A549 (cell line): Measurements from ENCODE around the gene VBP1.

Experiments used
- HDAC2 ChIP-seq: fragments of 200-600 bp; sonication (generic); IDR thresholded peaks from 2 replicates; pipeline ENCODE4 v1.6.1; 2016
- JUN ChIP-seq, 2 experiments: fragments of >200 bp; sonication (Bioruptor Twin); formaldehyde crosslinking; IDR thresholded peaks; 2 replicates in 1 of 2; 3 replicates in 1 of 2; pipeline ENCODE4 v1.6.1; 2016 to 2017
- MAZ ChIP-seq: fragments of 150-350 bp; IDR thresholded peaks from 2 replicates; pipeline ENCODE4 v1.6.1; 2014; ENCODE audit warnings: antibody characterized with exemption, low read depth, low read length, borderline replicate concordance
- POLR2AphosphoS2 ChIP-seq: conservative IDR thresholded peaks from 2 replicates; pipeline ENCODE4 v1.6.1; 2012; ENCODE audit warnings: low read length, improper control_type of control experiment, inconsistent platforms
- ZC3H11A ChIP-seq: fragments of 450-650 bp; IDR thresholded peaks from 2 replicates; pipeline ENCODE4 v1.6.1; 2014; ENCODE audit warnings: antibody characterized with exemption, mild to moderate bottlenecking
- TF ChIP-seq, protein P1 (sequence below): fragments of >200 bp; sonication (Bioruptor Twin); formaldehyde crosslinking; IDR thresholded peaks from 3 replicates; pipeline ENCODE4 v1.5.1; 2016
- TF ChIP-seq, protein P2 (sequence below): IDR thresholded peaks from 2 replicates; pipeline ENCODE4 v1.6.1; 2012; ENCODE audit warnings: low read depth, borderline replicate concordance
- TF ChIP-seq, protein P3 (sequence below): fragments of 250-450 bp; sonication (Bioruptor Pico); IDR thresholded peaks from 2 replicates; pipeline ENCODE4 v1.5.0; 2021; ENCODE audit warnings: mild to moderate bottlenecking, moderate library complexity, borderline replicate concordance

DNA sequence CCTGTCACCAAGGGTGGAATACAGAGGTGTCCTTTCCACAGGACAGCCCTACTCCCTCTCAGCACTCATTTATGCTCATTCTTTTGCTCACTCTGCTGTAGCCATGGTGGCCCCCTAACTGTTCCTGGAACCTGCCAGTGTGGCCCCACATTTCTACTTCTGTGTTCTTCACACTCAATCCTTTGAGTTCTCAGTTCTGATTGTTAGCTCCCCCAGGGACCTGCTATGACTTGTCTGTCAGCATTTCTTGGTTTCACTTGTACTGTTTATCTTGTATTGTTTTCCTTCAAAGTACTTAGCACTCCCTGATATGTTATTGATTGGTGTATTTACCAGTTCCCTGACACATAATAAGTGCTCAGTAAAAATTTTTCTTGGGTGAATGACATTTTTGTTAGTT, 14.9 kb downstream of the VBP1 start:
- TF ChIP-seq MAZ (no peak), POLR2AphosphoS2 (no peak), HDAC2 (no peak), ZC3H11A (no peak), JUN (IDR thresholded peaks at IDR 0.05) (no peak)
- TF ChIP-seq, protein P1, sequence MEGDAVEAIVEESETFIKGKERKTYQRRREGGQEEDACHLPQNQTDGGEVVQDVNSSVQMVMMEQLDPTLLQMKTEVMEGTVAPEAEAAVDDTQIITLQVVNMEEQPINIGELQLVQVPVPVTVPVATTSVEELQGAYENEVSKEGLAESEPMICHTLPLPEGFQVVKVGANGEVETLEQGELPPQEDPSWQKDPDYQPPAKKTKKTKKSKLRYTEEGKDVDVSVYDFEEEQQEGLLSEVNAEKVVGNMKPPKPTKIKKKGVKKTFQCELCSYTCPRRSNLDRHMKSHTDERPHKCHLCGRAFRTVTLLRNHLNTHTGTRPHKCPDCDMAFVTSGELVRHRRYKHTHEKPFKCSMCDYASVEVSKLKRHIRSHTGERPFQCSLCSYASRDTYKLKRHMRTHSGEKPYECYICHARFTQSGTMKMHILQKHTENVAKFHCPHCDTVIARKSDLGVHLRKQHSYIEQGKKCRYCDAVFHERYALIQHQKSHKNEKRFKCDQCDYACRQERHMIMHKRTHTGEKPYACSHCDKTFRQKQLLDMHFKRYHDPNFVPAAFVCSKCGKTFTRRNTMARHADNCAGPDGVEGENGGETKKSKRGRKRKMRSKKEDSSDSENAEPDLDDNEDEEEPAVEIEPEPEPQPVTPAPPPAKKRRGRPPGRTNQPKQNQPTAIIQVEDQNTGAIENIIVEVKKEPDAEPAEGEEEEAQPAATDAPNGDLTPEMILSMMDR: no peak
- TF ChIP-seq, protein P2, sequence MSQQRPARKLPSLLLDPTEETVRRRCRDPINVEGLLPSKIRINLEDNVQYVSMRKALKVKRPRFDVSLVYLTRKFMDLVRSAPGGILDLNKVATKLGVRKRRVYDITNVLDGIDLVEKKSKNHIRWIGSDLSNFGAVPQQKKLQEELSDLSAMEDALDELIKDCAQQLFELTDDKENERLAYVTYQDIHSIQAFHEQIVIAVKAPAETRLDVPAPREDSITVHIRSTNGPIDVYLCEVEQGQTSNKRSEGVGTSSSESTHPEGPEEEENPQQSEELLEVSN: no peak
- TF ChIP-seq, protein P3, sequence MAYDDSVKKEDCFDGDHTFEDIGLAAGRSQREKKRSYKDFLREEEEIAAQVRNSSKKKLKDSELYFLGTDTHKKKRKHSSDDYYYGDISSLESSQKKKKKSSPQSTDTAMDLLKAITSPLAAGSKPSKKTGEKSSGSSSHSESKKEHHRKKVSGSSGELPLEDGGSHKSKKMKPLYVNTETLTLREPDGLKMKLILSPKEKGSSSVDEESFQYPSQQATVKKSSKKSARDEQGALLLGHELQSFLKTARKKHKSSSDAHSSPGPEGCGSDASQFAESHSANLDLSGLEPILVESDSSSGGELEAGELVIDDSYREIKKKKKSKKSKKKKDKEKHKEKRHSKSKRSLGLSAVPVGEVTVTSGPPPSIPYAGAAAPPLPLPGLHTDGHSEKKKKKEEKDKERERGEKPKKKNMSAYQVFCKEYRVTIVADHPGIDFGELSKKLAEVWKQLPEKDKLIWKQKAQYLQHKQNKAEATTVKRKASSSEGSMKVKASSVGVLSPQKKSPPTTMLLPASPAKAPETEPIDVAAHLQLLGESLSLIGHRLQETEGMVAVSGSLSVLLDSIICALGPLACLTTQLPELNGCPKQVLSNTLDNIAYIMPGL: no peak
